HG03097 (cell line): ENCODE data around the gene TBC1D20.
"Not testable (repeated sequence)": the region's sequence is repeated elsewhere in the genome, so short reads cannot be mapped to it uniquely, and the experiment has no call there.

Experiments
- ATAC-seq: cut with Tn5 transposase; IDR thresholded peaks from one replicate; pipeline ENCODE4 v1.9.1; 2021; ENCODE audit not compliant: unreplicated experiment, low FRiP score

Gene TBC1D20

GRCh38 chr20:462199-462991 is at the start of gene TBC1D20:
Gene TBC1D20, minus strand, starts transcription at chr20:462533. Its CDS starts 128 bp downstream, at chr20:462405.
- peak; percentile 91 for ATAC-seq

- ATAC-seq: not testable (repeated sequence)
Measured at GRCh38 chr20:510328-511057, 48.2 kb upstream of the TBC1D20 start.

- not testable (repeated sequence) for ATAC-seq
Measured at GRCh38 chr20:508364-508787, 46.0 kb upstream of the TBC1D20 start.

GRCh38 chr20:507761-508332 is 45.5 kb upstream of the TBC1D20 start:
- no peak for ATAC-seq

DNA sequence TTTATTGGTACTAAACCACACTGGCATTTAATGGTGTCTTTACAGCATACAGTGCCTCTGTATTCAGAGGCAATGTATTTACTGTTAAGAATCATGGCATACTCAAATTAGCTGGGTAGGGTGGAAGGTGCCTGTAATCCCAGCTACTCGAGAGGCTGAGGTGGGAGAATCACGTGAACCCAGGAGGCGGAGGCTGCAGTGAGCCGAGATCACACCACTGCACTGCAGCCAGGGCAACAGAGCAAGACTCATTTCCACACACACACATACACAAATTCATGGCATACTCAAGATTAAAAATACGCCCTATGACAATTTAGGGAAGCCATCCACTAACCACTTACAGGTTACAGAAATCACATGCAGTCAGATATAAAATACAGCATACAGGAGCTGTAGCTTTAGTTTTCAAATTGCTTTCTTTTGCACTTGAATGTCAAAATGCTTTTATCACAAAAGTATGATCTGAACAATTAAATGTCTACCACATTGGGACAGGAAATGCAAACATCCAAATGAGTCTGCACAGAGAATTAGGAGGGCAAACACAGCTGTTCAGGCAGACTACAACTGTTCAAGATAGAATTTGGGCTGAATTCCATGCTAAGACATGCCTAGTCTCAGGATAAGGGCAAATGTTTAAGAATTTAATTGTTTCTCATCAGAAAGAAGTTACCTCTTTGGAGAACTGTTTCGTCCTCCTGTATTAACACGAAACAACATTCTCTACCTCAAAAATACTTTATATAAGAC is 44.8 kb upstream of the TBC1D20 start:
- no peak for ATAC-seq

DNA sequence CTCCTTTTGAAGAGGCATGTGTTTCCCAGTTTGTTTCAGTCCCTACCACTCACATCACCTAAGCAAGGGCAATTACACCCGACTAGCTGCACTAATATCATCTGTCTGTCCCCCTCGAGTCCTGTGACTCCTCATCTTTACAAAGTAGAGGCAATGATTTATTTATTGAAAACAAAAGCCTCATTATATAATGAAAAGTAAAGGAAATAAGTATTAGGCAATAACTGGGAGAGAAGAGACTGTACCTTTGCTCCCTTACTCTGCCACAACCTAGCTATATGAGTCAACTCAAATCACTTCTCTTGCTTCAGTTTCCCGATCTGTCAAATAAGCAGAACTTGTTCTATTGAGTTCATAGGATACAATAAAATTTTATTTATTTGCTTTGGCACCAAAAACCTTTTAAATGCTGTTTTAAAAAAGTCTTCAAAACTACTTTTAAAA is 42.3 kb upstream of the TBC1D20 start:
- ATAC-seq: no peak

GRCh38 chr20:503048-503737 is 40.9 kb upstream of the TBC1D20 start:
- no peak for ATAC-seq

DNA sequence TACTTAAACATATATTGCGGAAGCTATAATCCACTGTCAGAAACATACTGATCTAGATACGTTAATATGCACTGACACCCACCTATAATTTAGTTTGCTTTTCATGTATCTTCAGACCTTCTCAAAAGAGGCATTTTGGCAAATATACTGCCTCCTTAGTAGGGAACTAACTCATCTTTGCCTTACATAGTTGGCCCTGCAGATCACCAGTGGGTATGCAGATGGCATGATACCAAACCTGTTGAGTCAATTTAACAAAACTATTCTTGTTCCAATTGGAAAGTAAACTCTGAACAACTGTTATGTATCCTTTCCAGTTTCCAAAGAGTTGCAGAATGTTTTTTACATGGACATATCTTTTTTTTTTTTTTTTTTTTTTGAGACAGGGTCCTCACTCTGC is 35.6 kb upstream of the TBC1D20 start:
- ATAC-seq: no peak

DNA sequence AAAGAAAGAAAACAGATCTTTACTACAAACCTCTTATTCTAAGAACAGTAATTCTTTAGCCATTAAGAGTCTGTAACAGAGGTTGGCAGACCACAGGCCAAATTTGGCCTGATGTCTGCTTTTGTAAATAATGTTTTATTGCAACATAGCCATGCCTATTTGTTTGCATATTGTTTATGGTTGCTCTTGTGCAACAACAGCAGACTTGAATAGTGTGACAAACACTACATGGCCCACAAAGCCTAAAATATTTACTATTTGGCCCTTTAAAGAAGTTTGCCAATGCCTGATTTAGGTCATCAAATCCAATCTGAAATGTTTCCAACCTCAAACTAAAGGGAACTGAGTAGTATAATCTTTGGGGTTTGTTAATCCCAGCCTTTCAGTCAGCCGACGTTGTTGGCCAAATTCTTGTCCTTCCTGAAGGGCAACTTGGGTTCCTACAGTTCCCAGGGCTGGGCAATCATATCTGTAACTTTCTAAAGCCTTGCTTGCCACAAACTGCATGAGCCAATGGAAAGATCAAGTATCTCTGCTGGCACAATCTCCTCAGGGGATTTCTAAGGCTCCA is 33.9 kb upstream of the TBC1D20 start:
- ATAC-seq: no peak

GRCh38 chr20:492159-492558 is 29.8 kb upstream of the TBC1D20 start:
- ATAC-seq: no peak

GRCh38 chr20:487655-488054 is 25.3 kb upstream of the TBC1D20 start:
- ATAC-seq: no peak

DNA sequence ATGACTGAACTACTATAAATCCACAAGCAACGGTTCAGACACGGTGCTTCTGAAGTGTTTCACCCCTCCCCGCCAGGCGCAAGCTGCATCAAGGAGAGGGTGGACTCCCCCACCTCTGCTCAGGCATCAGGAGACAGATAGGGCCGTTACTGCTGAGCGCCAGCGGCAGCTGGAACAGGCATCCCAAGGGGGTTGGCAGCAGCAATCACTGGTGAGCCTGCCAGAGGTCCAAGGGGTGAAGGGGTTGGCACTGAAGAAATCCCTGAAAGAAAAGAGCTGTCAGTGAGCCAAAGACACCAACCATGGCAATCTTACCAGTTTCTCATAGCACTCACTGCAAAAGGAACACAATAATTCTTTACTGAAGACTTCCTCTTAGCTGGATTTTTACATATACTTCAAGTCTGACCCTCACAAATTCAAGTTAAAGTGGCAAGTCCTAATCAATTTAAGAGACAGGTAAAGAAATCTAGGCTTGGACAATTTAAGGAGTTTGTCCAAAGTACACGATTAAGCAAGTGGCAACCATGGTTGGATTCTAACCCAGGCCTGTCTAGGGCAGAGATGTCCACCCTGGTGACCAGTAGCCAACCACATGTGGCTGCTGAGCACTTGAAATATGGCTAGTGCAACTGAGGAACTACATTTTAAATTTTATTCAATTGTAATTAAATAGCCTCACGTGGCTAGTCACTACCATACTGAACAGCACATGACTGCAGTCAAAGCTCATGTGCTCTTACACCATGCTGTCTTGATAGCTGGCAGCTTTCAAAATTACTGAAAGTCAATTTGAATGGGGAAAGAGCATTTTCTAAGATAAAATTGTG is 21.7 kb upstream of the TBC1D20 start:
- no peak for ATAC-seq

DNA sequence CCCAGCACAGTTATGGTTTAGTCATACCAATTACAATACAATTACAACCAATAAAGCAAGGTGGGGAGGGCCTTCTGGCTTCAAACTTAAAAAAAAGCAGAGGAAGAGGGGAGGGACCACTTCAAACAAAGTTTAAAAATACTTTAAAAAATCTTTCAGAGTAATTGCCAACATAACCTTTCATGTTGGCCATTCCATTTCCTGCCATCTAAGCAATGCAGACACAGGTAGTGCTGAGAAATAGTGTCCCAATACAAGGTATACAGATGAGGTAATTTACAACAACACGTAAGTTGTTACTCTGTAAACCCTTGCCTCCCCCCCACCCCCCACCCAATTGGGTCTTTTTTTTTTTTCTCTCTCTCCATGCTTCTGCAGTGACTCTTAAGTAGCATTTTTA is 18.8 kb upstream of the TBC1D20 start:
- no peak for ATAC-seq

GRCh38 chr20:480044-480443 is 17.7 kb upstream of the TBC1D20 start:
- ATAC-seq: no peak

DNA sequence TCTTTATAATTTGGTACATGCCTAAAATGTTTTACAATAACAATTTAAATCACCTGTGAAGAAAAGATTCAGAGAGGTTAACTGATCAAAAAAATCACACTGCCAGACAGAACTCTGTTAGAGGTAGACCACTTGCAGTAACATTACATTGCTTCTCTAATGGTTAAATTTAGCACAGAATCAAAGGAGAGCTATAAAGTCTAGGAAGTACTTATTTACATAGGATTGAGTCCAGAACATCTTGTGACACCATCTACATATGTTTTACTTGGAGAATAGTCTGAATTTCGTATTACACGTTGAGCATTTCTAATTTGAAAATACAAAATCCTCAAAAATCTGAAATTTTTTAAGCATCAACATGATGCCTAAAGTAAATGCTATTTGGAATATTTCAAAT is 17.2 kb upstream of the TBC1D20 start:
- ATAC-seq: no peak

- no peak for ATAC-seq
Measured at GRCh38 chr20:478949-479429, 16.7 kb upstream of the TBC1D20 start.

- no peak for ATAC-seq
Measured at GRCh38 chr20:478010-478948, 15.9 kb upstream of the TBC1D20 start.
